Cardiac fibroblast (primary cell): ENCODE results near the gene SRGAP2C.
A peak's percentile ranks its signal among the peaks of the same experiment; 100 is the strongest.
"Not testable (repeated sequence)": the region's sequence is repeated elsewhere in the genome, so short reads cannot be mapped to it uniquely, and the experiment has no call there.

ENCODE experiments used
- DNase-seq, 2 donors: peaks; one replicate each; pipeline versions ENCODE4 v3.0.0 to v3.0.0-alpha.2; 2010; ENCODE audit warnings: low read depth in 2 of 2
- H3K4me3 ChIP-seq, 2 donors: replicated peaks in 1 of 2; 1 replicate in 1 of 2; 2 replicates in 1 of 2; pipeline ENCODE4 v1.5.1; 2011; ENCODE audit warnings: low read depth in 2 of 2, low read length in 2 of 2, mild to moderate bottlenecking in 2 of 2, moderate library complexity in 1 of 2

SRGAP2C gene

DNA sequence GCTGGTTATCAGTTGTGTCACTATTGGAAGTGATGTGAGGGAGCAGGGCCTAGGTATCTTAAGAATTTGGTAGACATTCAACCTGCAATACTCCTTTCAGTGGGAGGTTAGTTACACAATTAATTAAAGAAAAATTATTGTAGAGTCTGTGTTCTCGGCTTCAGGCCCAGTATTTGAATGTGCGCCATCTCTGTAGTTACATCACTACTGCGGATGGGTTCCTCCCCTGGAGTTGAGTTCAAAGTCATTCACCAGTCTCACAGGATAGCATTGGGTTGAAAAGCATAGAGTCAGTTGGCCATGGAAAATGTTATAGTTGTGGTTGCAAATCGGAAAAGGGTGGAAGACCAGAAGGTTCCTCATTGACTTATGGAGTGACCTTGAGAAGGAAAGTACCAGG, 111.8 kb downstream of the SRGAP2C start:
- not testable (repeated sequence) for DNase-seq, H3K4me3 ChIP-seq

DNA sequence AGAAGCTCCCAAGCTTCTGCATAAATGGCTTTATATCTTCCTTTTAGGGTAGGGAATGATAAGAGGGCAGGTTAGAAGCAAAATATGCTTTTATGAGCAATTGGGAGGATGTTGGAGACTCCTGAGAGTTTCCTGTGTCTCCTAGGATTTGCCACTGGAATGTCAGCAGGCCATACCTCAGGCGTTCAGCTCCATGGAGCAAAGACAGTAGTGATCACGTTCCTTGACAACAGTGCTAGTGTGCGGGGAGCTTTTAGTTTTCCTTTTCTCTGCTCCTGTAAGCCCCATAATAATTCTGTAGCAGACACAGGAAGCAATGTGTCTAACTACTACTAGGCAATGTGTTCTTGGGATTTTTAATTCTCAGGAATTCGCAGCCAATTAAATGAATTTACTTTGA, 113.8 kb downstream of the SRGAP2C start:
- not testable (repeated sequence) for H3K4me3 ChIP-seq, DNase-seq

DNA sequence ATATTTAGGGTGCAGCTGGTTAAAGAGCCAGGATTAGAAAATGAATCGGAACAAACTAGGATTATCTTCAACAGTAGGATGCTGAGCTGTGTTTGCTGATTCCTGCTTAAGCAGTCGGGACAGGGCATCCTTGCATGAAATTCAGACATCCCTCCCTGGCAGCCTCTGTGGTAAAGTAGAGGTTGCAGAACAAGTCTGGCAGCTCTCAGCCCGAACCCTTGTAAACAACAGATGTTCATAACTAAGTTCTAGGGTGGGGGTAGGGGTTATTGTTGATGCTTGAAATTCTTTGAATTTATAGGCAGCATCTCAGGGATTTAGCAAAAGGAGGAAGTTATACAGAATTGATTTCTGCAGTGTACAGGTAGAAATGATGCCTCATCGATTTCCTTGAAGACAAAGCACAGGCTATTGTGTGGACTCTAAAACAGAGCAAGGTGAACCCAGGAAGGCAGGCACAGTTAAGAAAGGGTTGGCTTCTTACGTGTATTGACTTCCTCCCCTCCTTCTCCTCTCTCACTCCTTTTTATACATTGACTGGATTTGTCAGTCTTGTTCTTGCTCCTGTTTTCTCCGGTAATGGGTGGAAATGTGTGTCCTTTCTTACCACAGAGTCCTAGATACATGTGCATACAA, 114.9 kb downstream of the SRGAP2C start:
- H3K4me3 ChIP-seq, DNase-seq: not testable (repeated sequence)

DNA sequence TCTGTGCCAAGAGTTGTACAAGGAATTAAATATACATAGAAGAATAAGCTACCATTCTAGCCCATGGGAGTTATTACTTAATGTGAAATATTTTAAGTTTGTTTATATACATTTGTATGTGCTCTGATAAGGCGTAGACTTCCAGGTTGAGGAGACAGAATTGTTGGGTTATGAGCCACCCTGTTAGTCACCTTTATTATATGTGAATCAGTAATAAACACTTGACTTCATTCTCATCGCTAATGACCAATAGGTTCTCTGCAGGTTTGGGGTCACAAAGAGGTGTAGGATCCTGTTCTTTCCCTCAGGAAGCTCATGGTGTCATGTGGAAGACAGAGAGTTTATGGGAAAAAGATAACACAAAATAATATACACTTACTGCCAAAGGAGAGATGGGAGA, 117.1 kb downstream of the SRGAP2C start:
- H3K4me3 ChIP-seq, DNase-seq: not testable (repeated sequence)

DNA sequence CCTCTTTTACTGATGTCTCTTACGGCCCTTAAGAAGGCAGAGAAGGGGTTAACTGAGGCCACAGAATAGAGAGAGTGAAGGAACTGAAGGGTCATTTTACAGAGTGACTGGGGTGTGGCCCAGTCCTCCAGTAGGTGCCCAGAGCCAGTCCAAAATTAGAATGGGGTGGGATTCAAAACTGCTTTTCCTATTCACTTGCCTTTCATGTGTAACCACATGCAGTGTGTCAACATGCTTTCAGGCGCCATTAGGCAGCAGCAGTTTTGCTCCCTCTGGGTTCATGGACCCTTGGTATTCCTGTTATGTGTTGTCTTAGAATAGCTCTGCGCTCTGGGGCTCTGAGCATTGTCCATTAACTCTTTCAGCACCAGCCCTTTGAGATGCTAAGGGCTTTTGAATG, 123.0 kb downstream of the SRGAP2C start:
- H3K4me3 ChIP-seq, DNase-seq: not testable (repeated sequence)

DNA sequence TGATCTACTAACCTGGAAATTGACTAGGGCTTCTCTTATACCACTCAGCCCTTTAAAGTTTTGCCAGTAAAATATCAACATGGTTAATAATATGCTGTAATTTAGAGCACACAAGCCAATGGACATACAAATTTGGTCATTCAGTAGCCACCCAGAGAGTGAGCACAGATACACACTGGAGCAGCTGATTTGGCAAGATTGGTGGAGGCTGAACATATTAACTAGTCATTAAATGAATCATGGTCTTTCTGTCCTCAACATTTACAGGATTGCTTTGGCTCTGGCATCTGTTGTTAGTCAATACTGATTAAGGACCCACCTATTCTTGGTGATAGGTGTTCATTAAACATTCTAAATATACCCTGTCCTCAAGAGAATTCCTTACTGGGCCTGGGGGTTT, 130.7 kb downstream of the SRGAP2C start:
- not testable (repeated sequence) for H3K4me3 ChIP-seq, DNase-seq

DNA sequence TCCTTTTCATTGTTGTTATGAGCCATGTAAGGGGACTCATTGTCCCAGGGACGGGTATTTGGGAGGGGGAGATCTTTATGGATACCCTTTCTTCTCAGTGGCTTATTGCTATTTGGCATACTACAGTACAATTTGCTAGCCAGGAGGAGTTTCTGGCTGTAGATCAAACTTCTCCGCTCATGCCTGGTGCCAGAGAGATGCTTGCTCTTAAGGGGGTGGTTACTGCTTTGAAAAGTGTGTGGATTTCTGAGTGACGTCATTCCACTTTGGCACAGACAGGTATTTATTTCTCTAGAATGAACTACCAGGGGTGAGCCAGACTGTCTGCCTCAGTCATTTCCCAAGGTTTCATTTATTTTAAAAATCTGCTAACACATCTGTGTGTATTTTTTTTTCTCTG, 131.3 kb downstream of the SRGAP2C start:
- not testable (repeated sequence) for DNase-seq, H3K4me3 ChIP-seq

DNA sequence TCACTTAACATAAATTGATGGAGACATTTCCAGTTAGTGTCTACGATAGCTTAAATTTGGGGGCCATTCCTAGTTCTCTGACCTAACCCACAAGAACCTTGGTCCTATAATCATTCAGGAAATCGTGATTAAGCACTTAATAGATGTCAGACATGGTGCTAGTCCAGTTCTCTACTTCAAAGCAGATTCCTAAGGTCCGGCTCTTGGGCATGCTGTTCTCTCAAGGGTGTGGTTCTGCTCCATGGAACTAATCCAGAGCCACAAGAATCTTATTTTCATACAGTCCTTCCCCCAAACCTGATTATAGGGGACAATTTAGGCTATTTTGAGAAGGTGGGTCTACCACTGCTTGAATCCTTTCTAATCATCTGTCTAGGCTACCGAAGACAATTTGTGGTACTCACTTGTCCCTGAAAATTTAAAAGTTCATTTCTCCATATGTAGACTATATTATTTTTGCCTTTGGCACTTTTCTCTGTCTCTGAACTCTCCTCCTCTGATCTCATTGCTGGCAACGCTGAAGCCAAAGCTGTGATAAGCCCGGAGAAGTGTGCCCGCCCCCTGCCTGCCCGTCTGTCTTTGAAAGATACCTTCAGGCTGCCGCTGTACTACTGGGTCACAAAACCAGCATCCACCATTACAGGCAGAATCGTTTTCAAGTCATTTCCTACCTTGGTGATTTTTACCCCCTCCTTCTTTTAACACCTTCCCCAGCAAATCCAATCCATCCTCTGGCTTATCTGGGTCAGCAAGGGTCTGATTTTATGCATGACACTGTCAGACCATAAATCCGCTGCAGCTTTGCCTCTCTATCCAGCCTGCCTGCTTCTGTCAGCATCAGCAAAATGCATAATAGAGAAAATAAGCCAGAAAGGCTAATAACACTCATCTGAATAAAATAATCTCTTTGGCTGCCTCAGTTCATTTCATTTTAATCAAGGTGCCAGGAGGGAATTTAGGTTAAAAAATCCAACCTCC, 133.0 kb downstream of the SRGAP2C start:
- not testable (repeated sequence) for DNase-seq, H3K4me3 ChIP-seq

DNA sequence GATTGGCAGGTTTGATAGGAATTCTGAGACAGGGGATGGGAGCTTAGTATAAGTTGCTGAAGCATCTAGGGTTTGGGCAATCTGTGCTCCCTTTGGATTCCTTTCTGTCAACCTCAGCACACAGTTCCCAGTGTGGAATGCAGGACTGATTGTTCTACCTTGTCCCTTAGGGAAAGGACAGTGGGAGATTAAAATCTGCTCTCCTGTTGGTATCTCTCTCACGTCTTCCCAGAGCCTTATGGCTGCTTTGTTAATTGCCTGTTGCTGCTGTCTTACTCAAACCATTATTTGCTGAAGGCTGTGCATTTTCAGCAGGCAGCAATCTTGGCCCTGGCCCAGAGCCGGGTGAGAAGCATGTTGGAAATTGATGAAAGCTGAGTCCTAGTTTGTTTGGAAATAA, 133.9 kb downstream of the SRGAP2C start:
- not testable (repeated sequence) for DNase-seq, H3K4me3 ChIP-seq

DNA sequence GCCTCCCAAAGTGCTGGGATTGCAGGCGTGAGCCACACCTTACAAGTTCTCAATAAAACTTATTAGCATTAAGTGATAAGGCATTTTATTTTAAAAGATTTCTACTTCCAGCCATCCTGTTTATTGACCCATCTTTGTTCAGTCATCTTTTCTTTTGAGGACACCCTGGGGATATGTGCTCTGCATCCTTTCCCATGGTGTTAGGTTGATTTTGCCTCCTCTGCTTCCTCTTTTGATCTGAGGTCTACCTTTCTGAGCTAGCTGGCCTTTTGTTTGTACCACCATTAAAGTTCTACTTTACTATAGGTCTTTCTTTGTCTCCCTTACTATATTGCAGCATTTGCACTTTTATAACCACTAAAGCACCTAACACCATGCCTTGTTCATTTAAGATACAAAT, 136.9 kb downstream of the SRGAP2C start:
- not testable (repeated sequence) for DNase-seq, H3K4me3 ChIP-seq

DNA sequence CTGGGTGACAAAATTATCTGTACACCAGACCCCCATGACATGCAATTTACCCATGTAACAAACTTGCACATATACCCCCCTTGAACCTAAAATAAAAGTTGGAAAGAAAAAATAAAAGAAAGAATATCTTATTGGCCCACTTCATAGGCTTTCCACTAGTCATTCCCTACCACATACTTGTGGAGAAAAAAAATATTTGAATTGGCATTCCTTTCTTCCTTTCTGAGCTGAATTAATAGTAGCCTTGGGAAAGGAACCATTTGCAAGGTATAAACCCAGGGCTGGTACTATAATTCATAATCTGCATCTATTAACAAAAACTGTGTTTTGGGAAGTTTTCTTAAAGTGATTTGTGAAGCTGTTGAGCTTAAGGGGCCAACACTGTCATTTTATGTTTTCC, 140.0 kb downstream of the SRGAP2C start:
- H3K4me3 ChIP-seq, DNase-seq: not testable (repeated sequence)

DNA sequence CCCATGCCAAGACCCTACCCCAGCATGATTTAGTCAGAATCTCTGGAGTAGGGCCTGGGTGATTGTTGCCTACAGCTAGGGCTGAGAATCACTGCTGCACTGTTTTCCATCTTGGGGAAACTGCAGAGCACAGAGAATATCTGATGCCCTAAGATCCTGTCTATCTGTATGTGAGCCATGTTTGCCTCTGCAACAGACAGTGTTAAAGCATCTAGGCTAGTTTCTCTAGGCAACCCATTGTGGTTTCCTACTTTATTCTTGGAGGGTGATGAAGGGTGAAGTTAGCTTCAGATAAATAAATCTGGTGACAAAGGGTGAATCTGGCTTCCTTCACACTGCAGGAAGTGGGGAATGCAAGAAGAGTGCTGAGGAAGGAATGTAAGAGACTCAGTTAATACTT, 147.4 kb downstream of the SRGAP2C start:
- not testable (repeated sequence) for H3K4me3 ChIP-seq, DNase-seq

DNA sequence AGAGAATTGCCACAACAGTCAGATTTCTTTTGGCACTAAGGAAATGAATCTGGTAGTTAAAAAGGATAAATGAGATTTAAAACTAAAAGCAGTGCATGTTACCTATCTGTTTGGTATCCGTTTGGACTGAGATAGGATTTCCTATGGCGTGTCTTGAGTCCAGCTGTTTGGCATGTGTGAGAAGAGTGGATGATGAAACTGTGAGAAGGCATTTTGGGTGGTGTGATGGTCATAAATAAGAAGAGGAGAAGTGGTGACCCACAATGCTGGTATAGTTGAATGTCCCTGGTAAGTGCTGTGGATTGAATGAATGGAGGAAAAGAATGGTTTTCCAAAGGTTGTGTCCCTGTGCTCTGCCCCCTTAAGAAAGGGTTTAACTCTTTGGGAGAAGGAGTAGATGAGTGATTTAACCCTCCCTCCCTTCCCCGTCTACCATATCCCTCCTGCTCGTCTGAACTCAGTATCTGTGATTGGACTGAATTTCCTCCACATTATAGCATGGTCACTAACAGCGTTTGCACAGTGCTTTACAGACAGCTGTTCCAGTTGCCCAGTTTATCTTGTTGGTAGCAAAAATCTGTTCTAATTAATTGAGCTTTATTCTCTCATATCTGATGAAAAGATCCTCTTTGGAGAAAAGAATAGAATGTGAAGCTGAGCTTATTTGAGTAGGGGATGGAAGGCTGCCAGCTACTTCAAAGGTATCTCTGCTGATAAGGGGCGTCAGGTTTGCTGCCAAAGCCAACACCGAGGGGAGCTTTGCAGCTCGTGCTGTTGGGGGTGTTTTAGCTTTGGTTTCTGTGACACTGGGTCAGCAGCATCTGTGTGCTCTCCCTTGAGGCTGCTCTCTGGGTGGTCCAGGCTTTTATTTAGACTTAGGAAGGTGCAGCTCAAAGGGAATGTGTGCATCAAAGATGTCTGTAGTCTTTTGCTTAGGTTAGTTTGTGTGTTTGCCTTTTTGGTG, 148.1 kb downstream of the SRGAP2C start:
- not testable (repeated sequence) for H3K4me3 ChIP-seq, DNase-seq

DNA sequence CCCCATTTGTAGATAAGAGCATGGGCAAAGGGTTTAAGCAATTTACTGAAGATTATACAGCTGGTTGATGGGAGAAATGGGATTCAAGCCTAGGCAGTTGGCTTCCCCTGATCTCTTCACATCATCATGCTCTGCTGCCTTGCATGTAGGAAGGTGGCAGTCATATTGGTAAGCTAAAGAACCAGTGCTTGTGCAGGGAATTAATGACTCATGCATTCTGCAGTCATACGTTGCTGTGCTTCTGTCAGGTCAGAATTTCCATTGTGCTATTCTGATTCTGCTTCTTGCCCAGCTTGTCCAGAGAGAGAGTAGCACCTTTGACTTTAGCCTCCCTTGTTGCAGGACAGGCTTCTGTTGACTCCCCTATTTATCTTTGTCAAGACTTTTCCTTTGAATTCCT, 153.2 kb downstream of the SRGAP2C start:
- not testable (repeated sequence) for H3K4me3 ChIP-seq

DNA sequence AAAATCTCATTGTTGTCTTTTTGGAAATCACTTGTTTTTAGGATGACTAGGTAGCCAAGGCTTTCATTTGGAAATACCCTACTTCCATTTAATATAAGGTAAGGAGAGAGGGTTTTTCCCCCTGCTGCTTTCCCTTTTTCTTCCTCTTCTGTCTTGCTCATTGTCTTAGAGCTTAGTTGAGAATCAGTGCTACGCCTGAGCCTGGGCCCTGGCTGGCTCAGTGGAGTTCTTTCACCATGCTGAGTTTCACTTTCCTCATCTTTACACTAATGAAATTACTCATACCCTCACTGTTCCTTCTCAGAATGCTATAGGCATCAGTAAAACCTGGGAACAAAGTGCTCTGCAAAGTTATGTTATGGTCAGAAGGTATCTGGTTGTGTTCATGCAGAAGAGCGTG, 154.8 kb downstream of the SRGAP2C start:
- not testable (repeated sequence) for H3K4me3 ChIP-seq, DNase-seq

More for the DNA sequence above, 153.2 kb downstream of the SRGAP2C start:
- not testable (repeated sequence) for DNase-seq

DNA sequence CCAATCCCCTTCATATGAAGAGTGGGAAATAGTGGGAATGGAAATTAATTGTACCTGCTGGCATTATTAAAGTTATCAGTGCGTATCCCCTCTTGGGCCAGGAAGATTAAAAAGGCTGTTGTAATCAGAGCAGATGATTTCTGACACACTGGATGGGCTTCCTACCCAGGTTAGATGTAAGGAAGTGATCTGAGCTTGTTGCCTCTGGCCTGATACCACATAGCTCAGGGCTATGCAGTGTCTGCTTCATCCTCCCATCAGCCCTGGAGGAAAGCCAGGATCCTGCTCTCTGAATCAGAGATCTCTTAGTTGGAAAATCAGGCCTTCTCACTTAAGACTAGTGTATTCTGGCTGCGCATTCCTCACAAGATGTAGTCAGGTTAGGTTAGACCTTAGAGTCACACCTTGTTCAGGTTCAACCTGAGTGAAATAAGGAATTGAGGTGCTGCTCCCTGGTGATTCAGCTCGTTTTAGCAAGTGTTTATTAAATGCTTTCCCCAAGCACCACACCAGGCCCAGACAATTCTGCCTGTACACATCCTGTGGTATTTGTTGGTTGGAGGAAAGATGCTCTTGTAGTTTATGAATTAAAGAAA, 158.6 kb downstream of the SRGAP2C start:
- H3K4me3 ChIP-seq, result not testable (repeated sequence)
- peak in 1 of 2 donors; percentile 13 for DNase-seq

DNA sequence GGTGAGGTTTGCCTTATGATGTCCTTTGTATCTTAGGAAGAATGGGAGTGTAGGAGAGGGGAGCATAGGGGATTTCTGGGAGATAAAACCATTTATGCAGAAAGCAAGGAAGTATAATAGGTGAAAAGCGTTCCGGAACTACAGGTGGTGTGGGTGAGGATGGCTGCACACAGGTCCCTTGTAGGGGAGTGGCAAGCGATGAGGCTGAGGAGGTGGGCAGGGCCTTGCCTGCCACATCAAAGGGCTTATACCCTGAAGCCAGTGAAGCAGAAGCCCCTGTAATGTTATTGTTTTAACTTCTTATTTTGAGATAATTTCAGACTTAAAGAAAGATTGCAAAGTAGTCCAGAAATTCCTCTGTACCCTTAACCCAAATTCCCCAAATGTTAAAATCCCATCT, 159.6 kb downstream of the SRGAP2C start:
- not testable (repeated sequence) for H3K4me3 ChIP-seq, DNase-seq

DNA sequence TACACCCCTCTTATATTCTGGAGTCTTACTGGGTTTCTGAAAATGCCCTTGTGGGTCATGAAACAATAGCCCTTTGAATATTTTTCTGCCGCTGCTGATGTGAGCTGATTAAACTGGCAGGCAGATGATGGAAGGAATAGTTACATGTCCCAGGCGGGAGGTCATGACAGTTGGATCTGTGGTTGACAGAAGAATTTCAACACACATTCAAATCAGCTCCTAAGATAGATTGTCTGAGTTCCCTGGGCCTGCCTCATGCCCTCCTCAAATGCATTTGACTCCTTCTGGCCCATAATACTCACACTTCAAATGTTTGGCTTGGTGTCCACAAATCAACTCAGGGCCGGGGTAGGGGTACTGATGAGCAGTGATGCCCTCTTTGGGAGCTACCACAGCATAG, 161.9 kb downstream of the SRGAP2C start:
- DNase-seq, H3K4me3 ChIP-seq: not testable (repeated sequence)
